Measurements from ENCODE around the gene KRT36. TPM values are rescaled to one million over a fixed set of nuclear protein-coding genes. Genes with fewer than 3 reads are reported as not detected.

The KRT36 gene
- total RNA-seq, 4 donors from 2014 or later = not detected

GRCh38 chr17:41464173-41464572, 25.5 kb downstream of the KRT36 start:
- no peaks in the 10 kb centered on the region for H3K4me1 ChIP-seq
- intact Hi-C loops (cut with DNase I; ENCODE audit: low total_unique reads) = no loop called here
- no peak overlapping the region for H3K4me3 ChIP-seq
- DNase-seq = no peak
- TF ChIP-seq CTCF (IDR thresholded peaks at IDR 0.05) (no peak), POLR2AphosphoS5 (IDR thresholded peaks at IDR 0.05) (no peak), POLR2A (IDR thresholded peaks at IDR 0.05) (no peak), EP300 (IDR thresholded peaks at IDR 0.05; ENCODE audit: low read depth) (no peak)
- 84% methylated on average over 11 of the region's 11 CpGs; no CpG with 5 or more reads in 1 of the 2 donors for WGBS, 2 donors (ENCODE audit: low coverage in 1 of 2)
- H3K9me3 ChIP-seq = no peaks in the 10 kb centered on the region
- no peaks in the 10 kb centered on the region for H3K36me3 ChIP-seq
- in situ Hi-C loops (cut with MboI; ENCODE audit: low pct_ligation_motif_present in 1 of 4, low pct_unique_long_range_greater_than_20kb in 1 of 4, low sequenced_read_pairs in 3 of 4) = no loop called here
- no peak overlapping the region for H3K27ac ChIP-seq
- H3K27me3 ChIP-seq = no peaks in the 10 kb centered on the region

- H3K9me3 ChIP-seq = no peaks in the 10 kb centered on the region
- intact Hi-C loops (cut with DNase I; ENCODE audit: low total_unique reads) (no loop called here), in situ Hi-C loops (cut with MboI; ENCODE audit: low pct_ligation_motif_present in 1 of 4, low pct_unique_long_range_greater_than_20kb in 1 of 4, low sequenced_read_pairs in 3 of 4) (no loop called here)
- TF ChIP-seq EP300 (IDR thresholded peaks at IDR 0.05; ENCODE audit: low read depth) (no peak), POLR2A (IDR thresholded peaks at IDR 0.05) (no peak), CTCF (IDR thresholded peaks at IDR 0.05) (no peak), POLR2AphosphoS5 (IDR thresholded peaks at IDR 0.05) (no peak)
- H3K27ac ChIP-seq = no peak overlapping the region
- no peak for DNase-seq
- WGBS, 2 donors (ENCODE audit: low coverage in 1 of 2) = 91% methylated on average over 8 of the region's 8 CpGs; no CpG with 5 or more reads in 1 of the 2 donors
- H3K4me1 ChIP-seq = no peaks in the 10 kb centered on the region
- no peak overlapping the region for H3K4me3 ChIP-seq
- H3K36me3 ChIP-seq = no peaks in the 10 kb centered on the region
- H3K27me3 ChIP-seq = no peaks in the 10 kb centered on the region
Measured at GRCh38 chr17:41463746-41464145, 26.0 kb downstream of the KRT36 start.

DNA sequence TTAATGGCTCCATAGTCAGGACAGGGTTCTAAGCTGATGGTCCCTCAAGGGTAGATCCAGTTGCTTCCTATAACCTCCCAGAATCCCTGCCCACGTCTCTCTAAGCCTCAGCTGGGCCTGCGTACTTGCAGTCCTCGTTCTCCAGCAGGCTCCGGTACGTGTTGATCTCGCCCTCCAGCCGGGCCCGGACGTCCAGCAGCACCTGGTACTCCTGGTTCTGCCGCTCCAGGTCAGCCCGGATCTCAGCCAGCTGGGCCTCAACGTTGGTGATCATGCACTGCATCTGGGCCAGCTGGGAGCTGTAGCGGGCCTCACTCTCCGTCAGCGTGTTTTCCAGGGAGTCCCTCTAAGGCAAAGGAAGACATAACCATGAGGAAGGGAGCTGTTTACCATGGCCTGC, 27.0 kb downstream of the KRT36 start:
- H3K27me3 ChIP-seq = no peaks in the 10 kb centered on the region
- in situ Hi-C loops (cut with MboI; ENCODE audit: low pct_ligation_motif_present in 1 of 4, low pct_unique_long_range_greater_than_20kb in 1 of 4, low sequenced_read_pairs in 3 of 4) (no loop called here), intact Hi-C loops (cut with DNase I; ENCODE audit: low total_unique reads) (no loop called here)
- no peak for DNase-seq
- no peaks in the 10 kb centered on the region for H3K4me1 ChIP-seq
- H3K36me3 ChIP-seq = no peaks in the 10 kb centered on the region
- H3K4me3 ChIP-seq = no peak overlapping the region
- WGBS, 2 donors (ENCODE audit: low coverage in 1 of 2) = 73% methylated on average over 15 of the region's 15 CpGs; no CpG with 5 or more reads in 1 of the 2 donors
- H3K27ac ChIP-seq = no peak overlapping the region
- no peak for TF ChIP-seq POLR2A (IDR thresholded peaks at IDR 0.05)
- no peak for TF ChIP-seq CTCF (IDR thresholded peaks at IDR 0.05)
- no peak for TF ChIP-seq POLR2AphosphoS5 (IDR thresholded peaks at IDR 0.05)
- TF ChIP-seq EP300 (IDR thresholded peaks at IDR 0.05; ENCODE audit: low read depth) = no peak
- no peaks in the 10 kb centered on the region for H3K9me3 ChIP-seq

- Histone ChIP-seq H3K9me3 (no peaks in the 10 kb centered on the region), H3K36me3 (no peaks in the 10 kb centered on the region), H3K4me3 (no peak overlapping the region), H3K4me1 (no peaks in the 10 kb centered on the region), H3K27me3 (peaks cover 4% of the 10 kb centered on the region), H3K27ac (no peak overlapping the region)
- no peak for DNase-seq
- 83% methylated on average over 4 of the region's 4 CpGs; no CpG with 5 or more reads in 1 of the 2 donors for WGBS, 2 donors (ENCODE audit: low coverage in 1 of 2)
- in situ Hi-C loops (cut with MboI; ENCODE audit: low pct_ligation_motif_present in 1 of 4, low pct_unique_long_range_greater_than_20kb in 1 of 4, low sequenced_read_pairs in 3 of 4) = no loop called here
- TF ChIP-seq EP300 (IDR thresholded peaks at IDR 0.05; ENCODE audit: low read depth) = no peak
- no peak for TF ChIP-seq CTCF (IDR thresholded peaks at IDR 0.05)
- intact Hi-C loops (cut with DNase I; ENCODE audit: low total_unique reads) = no loop called here
Measured at GRCh38 chr17:41457676-41458075, 32.0 kb downstream of the KRT36 start.

Data from transverse colon (tissue), 4 donors.